Dermis microvascular lymphatic vessel endothelial cell (primary cell): ENCODE results near the gene TDRD9. TPM values are rescaled to one million over a fixed set of nuclear protein-coding genes. Genes with fewer than 3 reads are reported as not detected.

Experiments
- DNase-seq, 2 donors: peaks; one replicate each; pipeline versions ENCODE4 v3.0.0 to v3.0.0-alpha.2; 2010; ENCODE audit warnings: low read depth in 2 of 2
- total RNA-seq: library from RNA; depleted of rRNA; stranded (reverse); fragments of >200 nt; gene quantifications from 2 replicates; pipeline ENCODE4 v1.2.1, GENCODE V29; 2014

TDRD9 gene
- total RNA-seq, 1 donor from 2014 or later: 0.26 TPM

GRCh38 chr14:104101086-104101621, 172.9 kb downstream of the TDRD9 start:
- no peak for DNase-seq

GRCh38 chr14:104101651-104102281, 173.5 kb downstream of the TDRD9 start:
- DNase-seq: no peak

Other genes starting within 250 kb of the TDRD9 start
- 10.0 and 11.0 TPM in 2 replicates for gene XRCC3, start 213.0 kb upstream of the TDRD9 start, total RNA-seq
- gene ZFYVE21, start 212.6 kb upstream of the TDRD9 start, total RNA-seq: 58.0 and 101 TPM in 2 replicates
- 9.1 and 14.7 TPM in 2 replicates for gene PPP1R13B, start 80.9 kb upstream of the TDRD9 start, total RNA-seq
- not detected in 2 replicates for gene RD3L, start 14.1 kb downstream of the TDRD9 start, total RNA-seq
- gene ASPG, start 157.2 kb downstream of the TDRD9 start, total RNA-seq: not detected in 2 replicates
- gene KIF26A, start 210.1 kb downstream of the TDRD9 start, total RNA-seq: 9.2 and 14.7 TPM in 2 replicates